Lower lobe of right lung (tissue), 2 donors: Measurements from ENCODE around the gene NTM. TPM values are rescaled to one million over a fixed set of nuclear protein-coding genes. Genes with fewer than 3 reads are reported as not detected.

Experiments used
- ATAC-seq, 2 donors: fragments of 200-7000 bp; cut with Tn5 transposase; one replicate each; pipeline ENCODE4 v1.9.1; 2020 to 2022; ENCODE audit warnings: mild to moderate bottlenecking in 2 of 2, moderate library complexity in 2 of 2
- DNase-seq: peaks from one replicate; pipeline ENCODE4 v3.0.0-alpha.2; 2020
- H3K27ac ChIP-seq: fragments of 200-600 bp; one replicate; pipeline ENCODE4 v1.8.0; 2022
- H3K27me3 ChIP-seq: fragments of 200-600 bp; one replicate; pipeline ENCODE4 v1.8.0; 2022; ENCODE audit warnings: low read depth
- H3K36me3 ChIP-seq: fragments of 200-600 bp; one replicate; pipeline ENCODE4 v1.8.0; 2022; ENCODE audit warnings: mild to moderate bottlenecking
- H3K4me1 ChIP-seq: fragments of 200-600 bp; one replicate; pipeline ENCODE4 v1.8.0; 2022
- H3K4me3 ChIP-seq: fragments of 200-600 bp; one replicate; pipeline ENCODE4 v1.8.0; 2022; ENCODE audit warnings: mild to moderate bottlenecking
- H3K9me3 ChIP-seq: fragments of 200-600 bp; one replicate; pipeline ENCODE4 v1.8.0; 2022
- intact Hi-C: fragments of 100-400 bp; cut with DNase I; formaldehyde crosslinking; loops from one replicate; pipeline ENCODE4 v1.11.0; 2022
- total RNA-seq: library from RNA; stranded (reverse); fragmentation: NEBNext Ultra II Directional; extraction: Animal tissue kit (Norgen Biotek cat#: 25700); gene quantifications from one replicate; pipeline ENCODE4 v1.2.1, GENCODE V29; 2021
- TF ChIP-seq, protein P1 (sequence below): fragments of 200-600 bp; IDR thresholded peaks from one replicate; pipeline ENCODE4 v1.8.0; 2022; ENCODE audit warnings: antibody characterized with exemption, mild to moderate bottlenecking
- donor health status: DM: no; HTN: yes; CAD: no; lungs with severe emphysema.

Gene NTM
- total RNA-seq, 1 donor from 2014 or later = 2.3 TPM

- ATAC-seq = no peak
- no peaks in the 10 kb centered on the region for H3K36me3 ChIP-seq
- TF ChIP-seq, protein P1, sequence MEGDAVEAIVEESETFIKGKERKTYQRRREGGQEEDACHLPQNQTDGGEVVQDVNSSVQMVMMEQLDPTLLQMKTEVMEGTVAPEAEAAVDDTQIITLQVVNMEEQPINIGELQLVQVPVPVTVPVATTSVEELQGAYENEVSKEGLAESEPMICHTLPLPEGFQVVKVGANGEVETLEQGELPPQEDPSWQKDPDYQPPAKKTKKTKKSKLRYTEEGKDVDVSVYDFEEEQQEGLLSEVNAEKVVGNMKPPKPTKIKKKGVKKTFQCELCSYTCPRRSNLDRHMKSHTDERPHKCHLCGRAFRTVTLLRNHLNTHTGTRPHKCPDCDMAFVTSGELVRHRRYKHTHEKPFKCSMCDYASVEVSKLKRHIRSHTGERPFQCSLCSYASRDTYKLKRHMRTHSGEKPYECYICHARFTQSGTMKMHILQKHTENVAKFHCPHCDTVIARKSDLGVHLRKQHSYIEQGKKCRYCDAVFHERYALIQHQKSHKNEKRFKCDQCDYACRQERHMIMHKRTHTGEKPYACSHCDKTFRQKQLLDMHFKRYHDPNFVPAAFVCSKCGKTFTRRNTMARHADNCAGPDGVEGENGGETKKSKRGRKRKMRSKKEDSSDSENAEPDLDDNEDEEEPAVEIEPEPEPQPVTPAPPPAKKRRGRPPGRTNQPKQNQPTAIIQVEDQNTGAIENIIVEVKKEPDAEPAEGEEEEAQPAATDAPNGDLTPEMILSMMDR = no peak
Observed at GRCh38 chr11:131609337-131609736, 238.9 kb downstream of the NTM start.

GRCh38 chr11:131609921-131610320 lies 239.5 kb downstream of the NTM start:
- intact Hi-C loops = no loop called here
- Histone ChIP-seq H3K9me3 (no peaks in the 10 kb centered on the region), H3K27ac (no peak overlapping the region), H3K4me3 (no peak overlapping the region), H3K4me1 (no peaks in the 10 kb centered on the region), H3K27me3 (peaks cover 9% of the 10 kb centered on the region), H3K36me3 (no peaks in the 10 kb centered on the region)
- ATAC-seq = no peak
- DNase-seq = no peak
- TF ChIP-seq, protein P1 = no peak

More at GRCh38 chr11:131609337-131609736, 238.9 kb downstream of the NTM start:
- H3K4me3 ChIP-seq = no peak overlapping the region
- H3K9me3 ChIP-seq = no peaks in the 10 kb centered on the region
- H3K4me1 ChIP-seq = no peaks in the 10 kb centered on the region
- H3K27me3 ChIP-seq = peaks cover 9% of the 10 kb centered on the region
- DNase-seq = no peak
- intact Hi-C loops = no loop called here
- H3K27ac ChIP-seq = no peak overlapping the region

DNA sequence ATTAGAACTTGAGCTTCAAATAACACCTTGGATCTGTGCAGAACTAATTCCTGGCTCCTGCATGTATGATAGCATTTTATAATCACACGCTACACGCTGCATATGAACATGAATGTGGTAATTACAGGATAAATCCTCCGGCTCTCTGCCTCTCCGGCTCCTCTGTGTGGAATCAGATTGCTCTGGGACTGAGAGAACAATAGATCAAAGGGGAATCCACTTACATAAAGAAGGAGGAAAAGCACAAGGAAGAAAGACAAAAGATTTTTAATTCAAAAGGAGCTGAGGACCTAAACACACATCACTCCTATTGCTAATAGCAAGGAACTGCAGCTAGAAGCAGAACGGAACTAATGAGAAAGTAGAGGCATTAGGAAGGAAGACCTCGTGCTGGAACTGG lies 240.9 kb downstream of the NTM start:
- Histone ChIP-seq H3K36me3 (no peaks in the 10 kb centered on the region), H3K4me1 (no peaks in the 10 kb centered on the region), H3K9me3 (no peaks in the 10 kb centered on the region), H3K4me3 (no peak overlapping the region), H3K27ac (no peak overlapping the region), H3K27me3 (peaks cover 9% of the 10 kb centered on the region)
- no peak for DNase-seq
- ATAC-seq = no peak
- TF ChIP-seq, protein P1 = no peak
- intact Hi-C loops = no loop called here

- Histone ChIP-seq H3K27ac (no peak overlapping the region), H3K9me3 (no peaks in the 10 kb centered on the region), H3K36me3 (no peaks in the 10 kb centered on the region), H3K4me3 (no peak overlapping the region), H3K27me3 (peaks cover 9% of the 10 kb centered on the region), H3K4me1 (no peaks in the 10 kb centered on the region)
- DNase-seq = no peak
- TF ChIP-seq, protein P1 = no peak
- no peak for ATAC-seq
- intact Hi-C loops = no loop called here
Observed at GRCh38 chr11:131612533-131612932, 242.1 kb downstream of the NTM start.

GRCh38 chr11:131614631-131615030 lies 244.2 kb downstream of the NTM start:
- intact Hi-C loops = no loop called here
- Histone ChIP-seq H3K27me3 (peaks cover 9% of the 10 kb centered on the region), H3K4me3 (no peak overlapping the region), H3K9me3 (no peaks in the 10 kb centered on the region), H3K4me1 (no peaks in the 10 kb centered on the region), H3K27ac (no peak overlapping the region), H3K36me3 (no peaks in the 10 kb centered on the region)
- TF ChIP-seq, protein P1 = no peak
- ATAC-seq (no peak), DNase-seq (no peak)

DNA sequence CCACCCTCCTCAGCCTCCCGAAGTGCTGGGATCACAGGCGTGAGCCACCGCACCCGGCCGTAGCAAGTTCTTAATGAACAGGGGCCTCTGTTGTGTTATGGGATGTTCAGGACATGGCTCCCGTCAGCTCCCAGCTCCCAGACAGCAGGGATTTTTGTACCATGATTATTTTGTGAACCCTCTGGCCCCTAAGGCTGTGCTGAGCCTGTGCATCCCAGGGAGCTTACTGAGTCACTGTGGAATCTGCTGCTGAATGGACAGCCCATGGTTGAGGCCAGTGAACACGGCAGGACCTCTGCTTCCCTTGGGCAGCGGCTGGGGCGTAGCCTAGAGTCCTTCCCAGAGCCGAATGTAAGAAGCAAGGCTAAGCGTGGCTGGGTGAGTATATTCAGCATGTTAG lies 245.2 kb downstream of the NTM start:
- DNase-seq (no peak), ATAC-seq (peak in 1 of 2 donors; percentile 23)
- TF ChIP-seq, protein P1 = no peak
- no peak overlapping the region for H3K27ac ChIP-seq
- H3K27me3 ChIP-seq = no peaks in the 10 kb centered on the region
- H3K4me3 ChIP-seq = no peak overlapping the region
- intact Hi-C loops = no loop called here
- no peaks in the 10 kb centered on the region for H3K4me1 ChIP-seq
- no peaks in the 10 kb centered on the region for H3K9me3 ChIP-seq
- no peaks in the 10 kb centered on the region for H3K36me3 ChIP-seq
